NCI-H1092 (cell line): ENCODE data around the gene KNOP1.
"Not testable (repeated sequence)": the region's sequence is repeated elsewhere in the genome, so short reads cannot be mapped to it uniquely, and the experiment has no call there.

Source experiments
- DNase-seq: peaks from one replicate; lab custom pipeline; 2025; lab: John Stamatoyannopoulos, UW

The KNOP1 gene

GRCh38 chr16:19743816-19744159, 25.8 kb upstream of the KNOP1 start:
- DNase-seq = no peak

DNA sequence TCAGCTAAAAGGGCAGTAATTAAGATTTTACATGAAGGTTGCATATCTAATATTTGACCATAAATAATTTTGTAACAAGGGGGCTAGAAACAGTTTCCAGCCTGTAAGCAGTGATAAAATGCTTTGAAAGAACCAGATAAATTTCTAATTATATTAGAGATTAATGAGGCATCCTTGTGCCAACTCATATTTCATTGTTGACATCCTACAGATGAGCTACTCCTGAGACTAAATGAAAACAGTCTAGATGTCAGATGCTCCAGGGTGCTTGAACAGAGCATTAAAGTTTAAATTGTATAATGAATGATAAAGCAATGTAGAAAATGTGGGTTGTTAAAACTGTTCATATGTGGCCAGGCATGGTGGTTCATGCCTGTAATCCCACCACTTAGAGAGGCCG, 23.3 kb upstream of the KNOP1 start:
- DNase-seq = no peak

- no peak for DNase-seq
These were observed 19.4 kb upstream of the KNOP1 start for GRCh38 chr16:19737306-19738038.

- no peak for DNase-seq
These were observed 17.2 kb upstream of the KNOP1 start for GRCh38 chr16:19735074-19735867.

DNA sequence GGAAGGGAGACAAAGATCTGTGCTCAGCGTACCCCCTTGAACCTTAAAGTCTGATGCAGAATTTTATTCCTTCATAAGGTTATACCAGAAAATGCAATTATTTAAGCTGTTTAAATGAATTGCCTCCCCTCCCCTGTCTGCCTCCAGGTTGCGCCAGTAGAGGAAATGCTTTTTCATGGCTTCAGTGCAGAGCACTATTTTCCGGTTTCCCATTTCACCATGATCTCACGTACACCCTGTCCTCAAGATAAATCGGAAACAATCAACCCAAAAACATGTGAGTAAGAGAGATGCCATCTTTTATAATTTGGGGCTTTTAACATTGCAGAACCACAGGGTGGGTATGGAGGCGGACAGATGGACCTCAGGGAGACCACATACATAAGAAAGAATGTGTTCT, 15.5 kb upstream of the KNOP1 start:
- no peak for DNase-seq

- no peak for DNase-seq
These were observed 10.6 kb upstream of the KNOP1 start for GRCh38 chr16:19728636-19728965.

GRCh38 chr16:19722981-19723380, 5.0 kb upstream of the KNOP1 start:
- DNase-seq = no peak

- DNase-seq = no peak
These were observed 4.4 kb upstream of the KNOP1 start for GRCh38 chr16:19722269-19722952.

DNA sequence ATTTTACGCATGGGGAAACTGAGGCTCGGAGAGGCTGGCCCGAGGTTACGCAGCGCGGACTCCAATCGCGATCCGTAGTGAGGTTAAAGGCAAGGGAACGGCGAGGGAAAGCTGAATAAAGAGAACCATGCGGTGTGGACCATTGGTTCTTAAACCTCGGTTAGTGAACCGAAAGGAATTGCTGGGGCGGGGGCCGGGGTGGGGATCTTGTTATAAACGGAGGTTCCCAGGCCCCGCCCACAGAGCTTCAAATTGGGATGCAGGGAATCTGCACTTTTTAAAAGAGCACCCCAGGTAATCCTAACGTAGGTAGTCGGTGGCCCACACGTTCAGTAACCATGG, 568 bp upstream of the KNOP1 start:
- no peak for DNase-seq

DNA sequence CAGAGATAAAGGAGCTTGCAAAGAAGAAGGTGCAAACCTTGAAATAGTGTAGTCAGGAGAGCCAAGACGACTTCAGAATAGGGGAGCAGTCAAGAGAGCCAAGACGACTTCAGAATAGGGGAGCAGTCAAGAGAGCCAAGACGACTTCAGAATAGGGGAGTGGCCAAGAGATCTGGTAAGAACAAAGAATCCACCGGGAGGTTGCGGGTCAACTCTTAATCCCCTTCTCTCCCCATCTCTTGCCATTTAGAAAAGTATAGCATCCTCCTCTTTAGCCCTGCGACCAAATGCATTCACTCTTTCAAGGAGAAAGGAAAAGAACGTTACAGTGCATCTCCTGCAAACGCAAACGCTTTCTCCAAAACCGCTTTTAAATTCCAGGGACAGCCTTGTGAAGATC, 713 bp downstream of the KNOP1 start:
- no peak for DNase-seq

DNA sequence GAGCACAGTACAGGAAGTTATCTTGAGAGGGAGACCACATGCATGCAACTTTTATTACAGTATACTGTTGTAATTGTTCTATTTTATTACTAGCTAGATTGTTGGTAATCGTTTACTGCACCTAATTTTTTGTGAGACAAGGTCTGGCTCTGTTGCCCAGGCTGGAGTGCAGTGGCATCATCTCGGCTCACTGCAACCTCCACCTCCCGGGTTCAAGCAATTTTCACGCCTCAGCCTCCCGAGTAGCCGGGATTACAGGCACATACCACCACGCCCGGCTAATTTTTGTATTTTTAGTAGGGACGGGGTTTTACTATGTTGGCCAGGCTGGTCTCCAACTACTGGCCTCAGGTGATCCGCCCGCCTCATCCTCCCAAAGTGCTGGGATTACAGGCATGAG, 1.3 kb downstream of the KNOP1 start:
- DNase-seq = not testable (repeated sequence)

DNA sequence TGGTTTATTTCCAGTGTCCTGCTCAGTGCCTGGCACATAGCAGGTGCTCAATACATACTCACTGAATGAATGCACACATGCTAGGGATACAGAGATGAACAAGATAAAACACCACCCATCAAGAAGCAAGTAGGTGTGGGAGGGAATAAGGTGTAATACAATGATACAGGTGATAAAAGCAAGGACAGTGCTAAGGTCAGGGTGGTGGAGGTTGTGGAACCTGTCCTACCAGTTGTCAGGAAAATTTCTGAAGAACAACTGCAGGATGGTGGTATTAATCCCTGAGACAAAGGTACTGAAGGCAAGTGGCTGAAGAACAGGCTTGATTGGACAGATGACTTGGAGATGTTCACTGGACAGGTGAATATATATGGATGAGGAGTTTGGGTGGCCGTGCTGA, 1.8 kb downstream of the KNOP1 start:
- no peak for DNase-seq

DNA sequence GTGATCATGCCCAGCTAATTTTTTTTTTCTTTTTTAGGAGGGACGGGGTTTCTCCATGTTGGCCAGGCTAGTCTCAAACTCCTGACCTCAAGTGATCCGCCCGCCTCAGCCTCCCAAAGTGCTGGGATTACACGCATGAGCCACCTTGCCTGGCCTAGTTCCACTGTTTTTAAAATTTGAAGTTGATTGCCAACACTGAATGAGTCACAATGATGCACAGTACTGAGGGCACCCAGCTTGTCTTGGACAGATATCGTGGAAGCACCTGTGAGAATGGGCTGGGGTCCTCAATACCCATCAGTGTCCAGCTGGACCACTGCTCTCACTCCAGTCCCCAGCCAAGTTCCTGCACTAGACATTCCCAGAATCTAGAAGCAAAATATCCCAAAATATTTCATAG, 2.5 kb downstream of the KNOP1 start:
- no peak for DNase-seq

- no peak for DNase-seq
These were observed 4.3 kb downstream of the KNOP1 start for GRCh38 chr16:19713697-19714096.

DNA sequence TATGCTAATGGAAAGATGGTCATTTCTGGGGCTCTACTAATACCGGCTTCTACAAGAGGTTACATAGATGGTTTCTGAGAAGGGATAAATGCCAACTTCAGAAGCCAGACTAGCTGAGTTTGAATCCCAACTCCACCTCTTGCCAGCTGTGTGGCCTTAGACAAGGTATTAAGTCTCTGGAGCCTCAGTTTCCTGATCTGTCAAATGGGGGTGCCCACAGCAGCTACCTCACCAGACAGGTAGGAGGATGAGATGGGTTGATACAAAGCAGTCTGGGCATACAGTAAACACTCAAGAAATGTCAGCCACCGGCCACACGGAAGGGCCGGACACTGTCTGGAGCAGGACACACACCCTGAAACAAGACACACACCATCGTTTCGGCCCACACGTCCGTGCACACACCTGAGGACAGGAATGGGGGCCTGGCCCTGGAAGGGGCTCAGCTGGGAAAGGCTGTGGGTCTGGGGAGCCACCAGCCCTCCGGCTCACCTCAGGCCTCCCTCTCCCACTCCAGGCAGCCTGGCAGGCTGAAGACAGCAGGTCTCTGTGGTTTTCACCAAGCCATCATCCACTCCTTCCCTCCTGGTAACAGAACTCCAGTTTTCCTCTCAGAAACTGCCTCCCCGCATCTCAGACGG, 5.5 kb downstream of the KNOP1 start:
- no peak for DNase-seq

DNA sequence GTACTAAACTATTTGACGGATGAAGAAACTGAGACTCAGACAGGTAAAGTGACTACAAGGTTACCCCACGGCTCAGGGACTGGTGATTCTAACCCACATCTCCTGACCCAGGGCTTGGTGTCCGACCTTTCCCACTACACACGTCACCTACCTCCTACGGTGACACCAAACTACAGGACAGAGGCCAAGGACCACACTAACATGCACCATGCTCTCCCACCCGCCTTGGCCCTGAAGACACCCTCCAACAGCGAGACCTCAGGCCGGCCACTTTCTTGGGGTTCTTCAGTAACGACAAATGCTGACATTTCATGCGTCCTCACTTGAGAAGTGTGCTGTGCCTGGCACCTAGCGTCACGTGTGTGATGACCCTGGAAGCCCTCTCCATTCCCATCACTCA, 6.4 kb downstream of the KNOP1 start:
- DNase-seq = no peak

- DNase-seq = no peak
These were observed 7.0 kb downstream of the KNOP1 start for GRCh38 chr16:19710991-19711545.

- DNase-seq = no peak
These were observed 7.7 kb downstream of the KNOP1 start for GRCh38 chr16:19710191-19710908.

DNA sequence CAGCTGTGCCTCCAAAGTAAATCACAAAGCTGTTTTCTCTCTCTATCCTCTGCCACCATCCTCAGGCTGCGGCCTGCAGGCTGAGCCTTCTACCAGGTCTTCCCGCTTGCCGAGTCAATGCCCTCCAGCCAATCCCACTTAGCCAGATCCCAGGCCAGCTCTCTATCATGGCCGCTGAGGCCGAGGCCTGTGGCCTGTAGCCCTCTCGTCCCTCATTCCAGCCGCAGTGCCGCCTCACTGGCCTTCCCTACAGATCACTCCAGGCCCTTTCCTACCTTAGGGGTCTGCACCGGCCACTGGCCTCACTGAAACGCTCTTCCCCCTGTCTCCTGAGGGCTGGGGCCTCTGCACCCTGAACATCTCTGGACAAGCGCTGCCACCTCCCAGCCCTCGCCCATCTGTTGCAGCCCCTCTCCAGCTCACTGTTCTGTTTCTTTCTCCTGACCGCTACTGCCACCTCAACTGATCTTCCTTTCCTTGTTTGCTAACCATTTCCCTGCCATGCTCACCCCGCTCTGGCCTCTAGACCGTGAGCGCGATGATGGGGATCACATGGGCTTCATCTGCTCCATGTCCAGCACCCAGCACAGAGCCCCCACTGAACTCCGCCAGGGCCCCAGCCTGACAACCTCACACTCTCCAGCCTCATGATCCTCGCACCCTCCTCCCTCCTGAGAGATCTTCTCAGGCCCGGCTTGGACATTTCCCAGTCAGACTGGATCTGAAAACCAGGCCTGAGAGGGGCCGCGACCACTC, 8.5 kb downstream of the KNOP1 start:
- DNase-seq = no peak

DNA sequence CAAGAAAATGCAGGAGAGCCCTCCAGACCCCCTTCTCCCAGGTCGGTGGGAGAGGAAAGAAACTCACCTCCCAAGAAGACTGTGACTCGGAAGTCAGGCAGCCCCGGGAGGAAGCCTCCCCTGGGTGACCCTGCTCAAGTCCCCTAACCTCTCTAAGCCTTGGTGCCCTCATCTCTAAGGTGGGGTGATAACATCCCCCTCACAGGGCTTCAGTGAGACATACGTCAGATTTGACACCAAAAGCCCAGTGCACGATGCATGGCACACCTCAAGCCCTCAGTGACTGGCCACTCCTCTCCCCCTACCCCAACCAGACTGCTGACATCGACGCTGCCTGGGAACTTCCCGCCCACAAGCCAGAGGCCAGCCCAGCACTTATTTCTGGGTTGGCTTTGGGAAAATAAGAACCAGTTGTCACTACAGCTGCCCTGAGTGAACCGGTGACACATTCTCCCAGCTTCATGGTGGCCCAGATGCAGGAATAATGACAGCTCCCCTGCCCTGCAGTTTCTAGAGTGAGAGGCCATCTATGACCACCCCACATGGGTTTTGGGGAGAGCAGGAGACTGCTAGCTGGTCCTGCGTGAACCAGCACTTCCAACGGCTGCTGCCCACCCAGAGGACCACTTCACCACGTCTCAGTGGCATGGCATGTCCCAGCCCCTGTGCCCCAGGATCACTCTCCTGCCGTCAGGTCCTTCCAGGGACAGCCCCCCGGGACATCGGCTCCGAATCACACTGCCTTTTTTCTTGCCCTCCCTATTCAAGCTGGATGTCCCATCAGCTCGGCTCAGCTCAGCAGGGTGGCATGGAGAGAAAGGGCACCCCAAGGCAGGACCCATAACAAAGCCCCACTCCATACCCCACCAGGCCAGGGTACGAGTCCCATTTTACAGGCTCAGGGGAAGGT, 9.5 kb downstream of the KNOP1 start:
- DNase-seq = no peak
